CD14-positive monocyte (primary cell): ENCODE measurements around the gene GZMB. TPM values are rescaled to one million over a fixed set of nuclear protein-coding genes. Genes with fewer than 3 reads are reported as not detected.

ENCODE experiments used
- polyA plus RNA-seq, 3 donors: library from polyadenylated mRNA; depleted of rRNA in 1 of 3; unstranded in 2 of 3; stranded (reverse) in 1 of 3; fragments of 300-500 nt in 2 of 3; fragments of >200 nt in 1 of 3; fragmentation: Illumina TruSeq in 2 of 3; gene quantifications; 1 replicate in 2 of 3; 2 replicates in 1 of 3; pipeline ENCODE4 v1.2.3, GENCODE V29; 2012 to 2021

The GZMB gene
- polyA plus RNA-seq, 3 donors: 1.0 to 1.3 TPM; not detected in 1

Other genes starting within 250 kb of the GZMB start
- gene NYNRIN, start 235.2 kb downstream of the GZMB start, polyA plus RNA-seq: under 1 TPM; 0.18 to 0.84 (median 0.40) TPM
- gene CBLN3, start 204.5 kb downstream of the GZMB start, polyA plus RNA-seq: 1 to 10 TPM in 1 of 3 donors, under 1 TPM in 1, not detected in 1; 0.07 to 1.1 TPM
- 10 to 100 TPM; 12.4 to 39.8 (median 16.0) TPM for gene KHNYN, start 204.2 kb downstream of the GZMB start, polyA plus RNA-seq
- gene SDR39U1, start 191.4 kb downstream of the GZMB start, polyA plus RNA-seq: 100 to 1,000 TPM in 1 of 3 donors, 10 to 100 TPM in 2; 37.3 to 110 (median 39.2) TPM
- gene CMA1, start 125.9 kb downstream of the GZMB start, polyA plus RNA-seq: not detected
- gene CTSG, start 57.9 kb downstream of the GZMB start, polyA plus RNA-seq: under 1 TPM; 0.16 to 0.89 (median 0.40) TPM
- 1 to 10 TPM in 1 of 3 donors, under 1 TPM in 2; 0.15 to 1.6 (median 0.94) TPM for gene GZMH, start 24.5 kb downstream of the GZMB start, polyA plus RNA-seq